GM21367 (cell line): ENCODE data around the gene DAND5.
"Not testable (repeated sequence)": the region's sequence is repeated elsewhere in the genome, so short reads cannot be mapped to it uniquely, and the experiment has no call there.

ENCODE experiments used
- ATAC-seq: cut with Tn5 transposase; IDR thresholded peaks from one replicate; pipeline ENCODE4 v1.9.1; 2021; ENCODE audit not compliant: unreplicated experiment

DAND5 gene

GRCh38 chr19:12945479-12946091, 23.8 kb upstream of the DAND5 start, which contains the start of gene RAD23A:
Gene RAD23A (plus strand): TSS chr19:12945862. CDS start chr19:12945949, 87 bp downstream.
- ATAC-seq, result peak; percentile 53

GRCh38 chr19:12946092-12946721, 23.2 kb upstream of the DAND5 start:
- peak; percentile 23 for ATAC-seq

GRCh38 chr19:12946731-12947496, 22.5 kb upstream of the DAND5 start:
- no peak for ATAC-seq

- no peak for ATAC-seq
Observed at GRCh38 chr19:12947702-12948611, 21.4 kb upstream of the DAND5 start.

GRCh38 chr19:12948612-12949362, 20.6 kb upstream of the DAND5 start:
- no peak for ATAC-seq

GRCh38 chr19:12949363-12950283, 19.8 kb upstream of the DAND5 start:
- ATAC-seq, result no peak

GRCh38 chr19:12952050-12952449, 17.3 kb upstream of the DAND5 start:
- ATAC-seq, result not testable (repeated sequence)

- no peak for ATAC-seq
Observed at GRCh38 chr19:12952488-12953137, 16.8 kb upstream of the DAND5 start.

GRCh38 chr19:12953138-12953798, 16.1 kb upstream of the DAND5 start:
- no peak for ATAC-seq

GRCh38 chr19:12953799-12954611, 15.4 kb upstream of the DAND5 start:
- ATAC-seq, result no peak

GRCh38 chr19:12954612-12954962, 14.8 kb upstream of the DAND5 start:
- ATAC-seq, result no peak

GRCh38 chr19:12955575-12955974, 13.8 kb upstream of the DAND5 start:
- not testable (repeated sequence) for ATAC-seq

- no peak for ATAC-seq
Observed at GRCh38 chr19:12955996-12956395, 13.4 kb upstream of the DAND5 start.

GRCh38 chr19:12956446-12957388, 12.7 kb upstream of the DAND5 start, which contains the start of gene GADD45GIP1:
Gene GADD45GIP1 (minus strand): TSS chr19:12957223. CDS start chr19:12957212, 11 bp downstream.
- ATAC-seq, result no peak

GRCh38 chr19:12957389-12957952, 11.9 kb upstream of the DAND5 start:
- not testable (repeated sequence) for ATAC-seq

- ATAC-seq, result no peak
Observed at GRCh38 chr19:12959481-12959880, 9.9 kb upstream of the DAND5 start.
